ENCODE measurements around the gene TTC39A.
"Not testable (repeated sequence)": the region's sequence is repeated elsewhere in the genome, so short reads cannot be mapped to it uniquely, and the experiment has no call there.

Gene TTC39A

DNA sequence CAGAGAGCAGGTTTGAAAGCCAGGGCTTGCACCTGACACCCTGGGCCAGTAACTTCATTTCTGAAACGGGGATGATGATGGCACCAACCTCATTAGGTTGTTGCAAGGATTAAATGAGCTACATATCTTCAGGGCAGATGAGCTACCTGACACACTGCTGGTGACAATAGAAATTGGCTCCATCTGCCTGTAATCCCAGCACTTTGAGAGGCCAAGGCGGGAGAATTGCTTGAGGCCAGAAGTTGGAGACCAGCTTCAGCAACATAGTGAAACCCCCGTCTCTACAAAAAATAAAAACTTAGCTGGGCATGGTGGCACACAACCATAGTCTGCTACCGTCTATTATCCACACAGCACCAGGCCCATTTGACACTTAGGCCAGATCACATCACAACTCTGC, 6.3 kb upstream of the TTC39A start:
- DNase-seq (ENCODE audit: low spot score) = no peak

DNA sequence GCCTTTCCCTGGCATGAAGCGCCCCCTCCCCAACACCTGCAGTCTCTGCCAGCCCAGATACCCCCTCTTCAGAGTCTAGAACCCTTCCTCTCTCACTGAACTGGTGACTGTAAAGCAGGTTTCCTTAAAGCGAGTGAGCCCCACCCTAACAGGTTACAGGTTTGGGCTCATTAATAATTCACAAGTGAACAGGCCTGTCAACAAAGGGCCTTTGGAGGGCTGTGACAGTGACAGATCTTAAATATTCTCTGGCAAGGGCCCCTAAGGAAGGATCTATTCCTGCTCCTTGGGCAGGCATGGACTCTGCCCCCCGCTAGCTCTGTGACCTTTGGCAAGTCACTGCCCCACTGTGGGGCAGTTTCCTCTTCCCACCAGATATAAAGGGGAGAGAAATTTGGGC, 5.6 kb upstream of the TTC39A start:
- DNase-seq (ENCODE audit: low spot score) = no peak

DNA sequence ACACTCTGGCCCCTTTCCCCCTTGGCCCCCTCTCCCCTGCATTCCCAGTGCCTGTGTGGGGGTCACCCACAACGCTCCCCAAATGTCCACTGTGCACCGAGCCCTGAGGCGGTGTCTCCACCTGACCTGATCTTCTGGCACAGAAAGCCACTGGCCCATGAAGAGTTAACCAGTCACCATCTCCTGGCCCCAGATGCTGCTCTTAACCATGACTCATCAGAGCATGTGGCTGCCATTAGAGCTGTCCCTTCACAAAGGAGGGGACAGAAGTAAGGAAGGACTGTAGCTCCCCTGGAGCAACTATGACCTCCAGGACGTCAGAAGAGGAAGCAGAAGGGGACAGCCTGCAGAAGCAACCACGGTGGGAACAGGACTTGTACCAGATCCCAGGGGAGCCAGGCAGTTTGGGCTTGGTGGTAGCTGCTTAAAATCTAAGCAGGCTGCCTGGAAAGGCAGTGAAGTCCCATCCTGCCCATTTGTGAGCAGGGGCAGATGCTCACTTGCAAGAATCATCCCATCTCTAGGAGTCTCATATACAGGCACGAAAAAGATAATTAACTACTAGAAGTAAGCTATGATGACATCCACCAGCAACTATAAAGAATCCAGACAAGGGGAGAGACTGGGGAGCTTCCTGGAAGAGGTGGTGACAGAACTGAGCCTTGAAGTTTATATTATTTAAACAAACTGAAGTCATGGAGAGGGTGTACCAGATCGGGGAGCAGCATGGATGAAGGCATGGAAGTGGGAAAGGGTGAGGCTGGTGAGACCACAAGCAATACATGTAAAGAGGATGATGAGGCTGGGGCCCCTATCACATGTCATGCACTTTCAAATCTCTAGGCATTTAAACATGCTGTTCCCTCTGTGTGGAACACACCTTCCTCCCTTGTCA, 1.1 kb upstream of the TTC39A start:
- DNase-seq (ENCODE audit: low spot score) = peak; percentile 57

DNA sequence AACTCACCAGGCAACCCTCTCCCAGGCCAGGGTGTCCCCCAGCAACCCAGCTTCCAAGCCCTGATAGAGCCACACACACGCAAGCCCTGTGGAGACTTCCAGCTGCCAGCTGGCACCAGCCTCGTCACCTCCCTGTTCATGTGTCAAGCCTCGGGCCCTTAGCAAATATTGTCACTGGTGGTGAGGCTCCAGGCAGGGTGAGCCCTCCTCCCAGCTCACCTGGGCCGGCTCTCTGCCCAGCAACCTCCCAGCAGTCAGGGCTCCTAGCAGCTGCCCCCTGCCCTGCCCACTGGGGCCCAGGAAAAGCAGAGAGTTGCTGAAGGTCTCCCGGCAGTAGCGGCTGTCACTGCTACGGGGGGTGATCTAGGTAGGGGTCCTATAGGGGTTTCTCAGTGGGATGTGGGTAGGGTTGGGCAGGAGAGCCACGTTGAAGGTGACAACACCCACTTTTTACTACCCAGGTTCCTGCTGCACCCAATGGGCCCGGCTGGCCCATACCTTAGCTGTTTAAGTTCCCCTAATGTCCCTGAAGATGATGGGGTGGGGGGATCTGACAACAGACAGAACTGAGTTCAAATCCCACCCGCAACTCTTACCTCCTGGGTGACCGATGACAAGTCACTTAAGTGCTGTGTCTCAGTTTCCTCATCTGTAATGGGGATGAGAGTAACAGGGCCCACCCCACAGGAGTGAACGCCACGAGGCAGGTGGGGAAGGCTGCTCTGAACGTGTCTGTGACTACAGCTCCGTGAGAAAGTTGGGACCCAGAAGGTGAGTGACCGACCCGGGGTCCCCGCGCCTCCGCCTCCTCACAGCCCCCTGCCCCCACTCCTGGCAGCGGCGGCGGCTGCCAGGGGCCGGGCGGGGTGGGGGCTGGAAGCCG, 678 bp downstream of the TTC39A start:
- no peak for DNase-seq (ENCODE audit: low spot score)

DNA sequence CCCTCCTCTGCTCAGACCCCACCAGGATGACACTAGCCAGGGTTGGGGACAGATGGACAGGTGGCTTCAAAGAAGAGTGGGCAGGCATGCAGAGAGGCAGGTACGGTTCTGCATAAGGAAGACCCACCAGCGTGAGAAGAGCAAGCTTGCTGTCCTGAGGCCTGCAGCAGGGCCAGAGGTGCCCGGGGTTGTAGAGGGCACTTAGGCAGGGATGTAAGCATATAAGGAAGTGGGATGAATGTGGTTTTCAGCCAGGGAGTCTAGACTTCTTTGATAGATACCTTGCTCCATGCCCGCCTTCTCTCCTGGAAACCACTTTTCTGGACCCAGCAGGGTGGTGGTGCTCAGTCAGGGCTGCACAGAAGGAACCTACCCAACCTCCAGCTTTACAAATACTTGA, 1.4 kb downstream of the TTC39A start:
- no peak for DNase-seq (ENCODE audit: low spot score)

DNA sequence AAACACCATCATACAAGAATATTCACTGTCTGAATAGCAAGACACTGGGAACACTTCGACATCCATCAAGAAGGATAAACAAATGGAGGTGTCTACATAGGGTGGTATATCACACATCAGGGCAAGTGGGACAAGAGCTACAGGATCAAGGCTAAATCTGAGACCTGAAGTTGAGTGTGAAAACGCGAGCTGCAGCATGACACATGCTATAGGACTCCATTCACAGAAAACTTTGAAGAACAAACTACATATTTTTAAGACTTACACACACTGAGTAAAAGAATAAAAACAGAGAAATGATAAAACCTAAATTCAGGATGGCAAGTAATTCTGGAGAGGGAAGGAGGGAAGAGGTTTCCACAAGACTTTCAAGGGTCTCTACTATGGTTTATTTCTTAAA, 2.1 kb downstream of the TTC39A start:
- no peak for DNase-seq (ENCODE audit: low spot score)

DNA sequence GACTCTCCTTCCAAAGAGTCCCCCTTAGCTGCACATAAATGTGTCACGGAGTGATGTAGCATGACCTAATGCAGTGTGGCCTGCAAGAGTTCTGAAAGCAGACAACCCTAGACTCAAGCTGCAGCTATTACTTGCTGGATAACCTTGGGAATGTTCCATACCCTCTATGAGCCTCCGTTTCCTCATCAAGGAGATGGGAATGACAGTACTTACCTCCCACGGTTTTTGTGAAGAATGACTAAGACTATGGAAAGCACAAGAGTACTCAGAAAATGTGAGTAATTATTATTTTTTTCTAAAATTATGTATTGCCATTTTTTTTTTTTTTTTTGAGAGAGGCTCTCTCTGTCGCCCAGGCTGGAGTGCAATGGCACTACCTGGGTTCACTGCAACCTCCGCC, 3.0 kb downstream of the TTC39A start:
- DNase-seq (ENCODE audit: low spot score) = no peak

DNA sequence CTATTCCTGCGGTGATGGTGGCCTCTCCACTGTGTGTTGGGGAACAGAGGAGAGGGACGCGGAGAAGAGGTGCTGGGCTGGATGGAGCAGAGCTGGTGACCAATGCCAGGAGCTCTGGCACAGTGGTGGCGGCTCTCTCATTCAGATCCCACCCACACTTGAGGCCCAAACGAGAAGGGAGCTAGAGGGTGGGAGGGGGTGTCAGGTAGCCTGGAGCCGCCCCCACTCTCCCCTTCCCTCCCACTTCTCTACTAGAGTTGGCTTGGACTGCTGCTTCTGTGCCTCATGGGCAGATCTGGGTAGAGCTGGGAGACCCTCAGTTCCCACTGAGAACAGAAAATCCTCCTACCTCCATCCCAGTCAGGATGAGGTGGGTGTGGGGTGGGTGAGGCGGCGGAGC, 3.5 kb downstream of the TTC39A start:
- no peak for DNase-seq (ENCODE audit: low spot score)

DNA sequence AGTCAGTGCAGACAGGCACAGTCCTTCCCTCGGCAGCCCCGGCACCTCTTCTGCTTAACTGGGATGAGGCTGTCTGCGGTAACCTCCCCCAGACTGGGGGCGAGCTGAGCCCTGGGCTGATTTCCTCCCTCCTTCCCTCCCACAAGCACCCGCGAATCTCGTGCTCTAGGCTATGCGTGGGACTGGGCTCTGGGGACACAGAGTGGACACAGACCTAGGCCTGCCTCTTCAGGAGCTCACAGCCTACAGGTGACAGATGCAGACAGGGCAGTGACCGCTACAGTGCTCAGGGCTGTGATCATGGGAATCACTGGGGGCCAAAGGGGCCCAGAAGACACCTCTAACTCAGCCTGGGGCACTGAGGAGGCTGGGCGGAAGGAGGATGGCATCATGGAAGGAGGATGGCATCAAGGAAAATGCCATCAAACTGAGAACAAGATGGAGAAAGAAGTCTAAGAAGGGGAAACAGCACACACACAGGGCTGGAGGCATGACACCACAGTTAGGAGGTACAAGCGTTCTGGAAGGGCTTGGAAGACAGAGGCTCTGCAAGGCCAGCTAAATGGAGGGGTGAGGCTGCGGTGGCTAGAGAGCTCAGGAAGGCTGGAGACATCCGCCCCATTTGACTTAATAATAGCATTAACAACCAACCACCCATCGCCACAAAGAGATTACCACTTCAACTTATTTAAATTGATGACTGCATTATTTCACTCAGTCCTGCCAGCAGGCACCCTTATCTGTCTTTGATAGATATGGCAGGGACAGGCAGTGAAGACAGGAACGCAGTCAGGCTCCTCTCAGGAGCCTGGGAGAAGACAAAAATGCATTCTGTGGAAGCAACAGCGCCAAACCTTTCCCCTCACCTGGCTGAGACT, 4.2 kb downstream of the TTC39A start:
- no peak for DNase-seq (ENCODE audit: low spot score)

DNA sequence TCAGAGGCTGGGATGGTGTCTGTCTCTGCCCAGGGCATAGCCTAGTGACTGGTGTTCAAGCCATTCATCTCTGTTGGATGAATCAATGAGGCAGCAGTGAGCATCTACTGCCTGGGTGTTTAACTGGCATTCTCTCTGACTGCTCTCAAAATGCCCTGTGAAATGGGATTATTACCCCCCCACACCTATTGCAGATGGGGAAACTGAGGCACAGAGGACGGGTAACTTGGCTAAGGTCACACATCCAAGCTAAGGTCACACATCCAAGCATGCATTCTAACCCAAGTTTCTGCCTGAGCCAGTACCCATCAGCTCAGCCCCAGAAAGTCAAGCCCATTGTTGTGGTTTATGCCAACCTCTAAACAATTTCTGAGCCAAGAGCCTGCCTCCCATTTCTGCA, 5.0 kb downstream of the TTC39A start:
- DNase-seq (ENCODE audit: low spot score) = no peak

DNA sequence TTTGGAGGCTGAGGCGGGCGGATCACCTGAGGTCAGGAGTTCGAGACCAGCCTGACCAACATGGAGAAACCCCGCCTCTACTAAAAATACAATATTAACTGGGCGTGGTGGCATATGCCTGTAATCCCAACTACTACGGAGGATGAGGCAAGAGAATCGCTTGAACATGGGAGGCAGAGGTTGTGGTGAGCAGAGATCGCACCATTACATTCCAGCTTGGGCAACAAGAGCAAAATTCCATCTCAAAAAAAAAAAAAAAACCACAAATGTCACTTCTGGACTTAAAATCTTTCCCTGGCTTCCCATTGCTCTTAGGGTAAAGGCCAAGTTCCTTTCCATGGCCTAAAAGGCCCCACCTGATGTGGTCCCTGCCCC, 5.4 kb downstream of the TTC39A start:
- DNase-seq (ENCODE audit: low spot score) = not testable (repeated sequence)

DNA sequence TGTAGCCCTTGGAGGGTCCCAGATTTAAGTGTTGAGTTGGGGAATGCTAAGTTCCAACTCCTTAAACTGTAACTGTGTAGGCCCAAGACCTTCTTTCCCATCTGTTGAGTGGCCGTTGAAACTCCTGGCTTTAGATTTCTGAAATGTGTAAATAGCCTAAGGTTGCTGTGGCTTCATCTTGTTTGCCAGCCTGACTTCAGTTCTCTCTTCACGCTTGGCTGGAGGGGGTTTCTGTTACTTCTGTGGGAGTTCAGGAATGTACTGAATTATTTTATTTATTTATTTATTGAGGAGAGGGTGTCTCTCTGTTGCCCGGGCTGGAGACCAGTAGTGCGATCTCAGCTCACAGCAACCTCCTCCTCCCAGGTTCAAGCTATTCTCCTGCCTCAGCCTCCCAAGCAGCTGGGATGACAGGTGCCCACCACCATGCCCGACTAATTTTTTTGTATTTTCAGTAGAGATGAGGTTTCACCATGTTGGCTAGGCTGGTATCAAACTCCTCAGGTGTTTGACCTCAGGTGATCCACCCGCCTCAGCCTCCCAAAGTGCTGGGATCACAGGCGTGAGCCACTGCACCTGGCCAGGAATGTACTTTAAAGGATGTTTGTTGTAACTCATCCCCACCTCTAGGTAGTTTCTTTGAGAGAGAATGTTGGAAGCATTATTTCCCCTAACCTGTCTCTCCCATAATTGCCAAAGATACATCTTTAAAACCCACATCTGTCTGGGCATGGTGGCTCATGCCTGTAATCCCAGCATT, 5.9 kb downstream of the TTC39A start:
- no peak for DNase-seq (ENCODE audit: low spot score)

DNA sequence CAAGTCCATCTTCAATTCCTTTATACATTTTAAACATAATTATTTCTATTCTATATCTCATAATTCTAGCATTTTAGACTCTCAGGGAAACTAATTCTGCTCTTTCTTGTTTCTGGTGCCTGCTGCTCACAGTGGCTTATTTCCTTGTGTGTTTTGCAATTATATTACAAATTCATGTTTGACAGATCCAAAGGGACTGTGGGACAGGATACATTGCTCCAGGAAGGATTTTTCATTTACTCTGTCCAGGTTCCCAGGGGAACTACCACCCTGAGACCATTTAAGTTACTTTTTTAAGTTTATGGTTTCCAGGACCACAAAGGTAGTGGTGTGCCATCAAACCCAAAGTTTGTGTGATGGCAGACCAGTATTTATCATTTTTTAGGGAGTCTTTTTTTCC, 6.6 kb downstream of the TTC39A start:
- DNase-seq (ENCODE audit: low spot score) = no peak

DNA sequence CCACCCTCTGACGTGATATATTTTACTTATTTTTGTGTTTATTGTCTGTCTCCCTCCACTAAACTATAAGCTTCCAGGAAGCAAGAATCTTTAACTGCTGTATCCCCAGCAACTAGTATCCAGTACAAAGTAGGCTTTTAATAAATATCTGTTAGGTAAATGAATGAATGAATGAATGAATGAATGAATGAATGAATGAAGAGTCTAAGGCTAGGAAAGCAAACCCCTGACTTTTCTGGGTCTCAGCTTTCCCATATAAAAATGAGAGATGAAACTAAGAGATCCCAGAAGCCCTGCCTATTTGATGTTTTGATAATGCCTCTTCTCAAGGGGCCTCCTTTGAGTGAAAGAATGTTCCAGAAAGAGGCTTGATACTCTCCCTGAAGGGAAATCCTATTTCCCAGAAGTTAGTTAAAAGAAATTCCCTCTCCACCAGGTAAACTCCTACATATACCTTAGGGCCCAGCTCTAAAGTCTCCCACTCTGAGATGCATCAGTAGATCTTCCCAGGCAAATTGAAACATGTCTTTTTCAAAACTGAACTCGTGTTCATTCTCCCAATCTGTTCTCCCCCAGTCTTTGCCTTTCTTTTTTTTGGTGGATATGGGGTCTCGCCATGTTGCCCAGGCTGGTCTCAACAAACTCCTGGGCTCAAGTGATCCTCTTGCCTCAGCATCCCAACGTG, 7.8 kb downstream of the TTC39A start:
- no peak for DNase-seq (ENCODE audit: low spot score)

DNA sequence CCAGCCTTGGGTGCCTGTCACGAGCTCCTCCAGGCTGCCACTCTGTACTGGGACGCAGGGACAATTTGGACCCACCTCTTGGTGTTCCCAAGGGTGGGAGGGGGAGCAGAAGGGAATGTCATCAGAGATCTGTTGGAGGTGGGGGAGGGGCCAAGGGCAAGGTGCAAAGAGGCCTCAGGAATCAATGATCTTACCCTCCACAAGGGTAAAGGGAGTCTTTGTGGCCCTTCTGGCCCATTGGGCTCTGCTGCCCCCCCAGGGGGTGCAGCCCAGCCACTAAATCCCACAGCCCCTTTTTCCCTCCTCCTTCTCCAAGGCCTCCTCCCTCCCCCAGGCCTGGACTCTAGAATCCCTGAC, 8.5 kb downstream of the TTC39A start:
- DNase-seq (ENCODE audit: low spot score) = no peak

DNA sequence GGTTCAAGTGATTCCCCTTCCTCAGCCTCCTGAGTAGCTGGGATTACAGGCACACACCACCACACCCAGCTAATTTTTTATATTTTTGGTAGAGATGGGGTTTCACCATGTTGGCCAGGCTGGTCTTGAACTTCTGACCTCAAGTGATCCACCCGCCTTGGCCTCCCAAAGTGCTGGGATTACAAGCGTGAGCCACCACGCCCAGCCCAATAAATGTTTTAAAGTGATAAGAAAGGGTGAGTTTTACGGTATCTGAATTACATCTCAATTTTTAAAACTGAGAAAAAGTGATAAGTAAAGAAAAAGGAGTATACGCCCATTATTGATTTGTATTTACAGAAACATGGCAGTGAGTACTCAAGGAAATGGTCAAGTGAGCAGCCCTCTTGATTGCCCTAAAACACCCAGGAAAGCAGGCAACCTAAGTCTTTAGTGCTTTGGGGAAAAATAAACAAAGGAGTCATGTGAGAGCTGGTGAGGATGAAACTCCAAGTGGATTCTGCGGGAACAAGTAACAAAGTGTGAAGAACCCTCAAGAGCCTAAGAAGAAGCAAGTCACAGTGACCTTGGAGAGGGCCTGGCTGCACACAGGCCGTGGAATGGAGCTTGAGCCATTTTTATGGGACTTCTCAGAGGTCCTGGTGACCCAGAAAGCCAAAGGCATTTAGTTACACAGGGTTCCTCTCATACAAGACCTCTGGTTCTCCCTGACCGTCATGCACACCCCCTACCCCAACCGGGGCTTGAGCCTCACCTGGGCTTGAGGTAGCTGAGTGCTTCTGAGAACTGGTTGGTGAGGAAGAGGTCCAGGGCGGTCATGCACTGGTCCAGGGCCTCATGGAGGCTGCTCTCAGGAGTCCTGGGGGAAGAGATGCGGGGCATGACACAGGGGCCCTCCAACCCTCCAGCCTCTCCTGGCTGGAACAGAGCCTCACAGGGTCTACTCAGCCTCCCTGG, 9.1 kb downstream of the TTC39A start:
- DNase-seq (ENCODE audit: low spot score) = no peak

DNA sequence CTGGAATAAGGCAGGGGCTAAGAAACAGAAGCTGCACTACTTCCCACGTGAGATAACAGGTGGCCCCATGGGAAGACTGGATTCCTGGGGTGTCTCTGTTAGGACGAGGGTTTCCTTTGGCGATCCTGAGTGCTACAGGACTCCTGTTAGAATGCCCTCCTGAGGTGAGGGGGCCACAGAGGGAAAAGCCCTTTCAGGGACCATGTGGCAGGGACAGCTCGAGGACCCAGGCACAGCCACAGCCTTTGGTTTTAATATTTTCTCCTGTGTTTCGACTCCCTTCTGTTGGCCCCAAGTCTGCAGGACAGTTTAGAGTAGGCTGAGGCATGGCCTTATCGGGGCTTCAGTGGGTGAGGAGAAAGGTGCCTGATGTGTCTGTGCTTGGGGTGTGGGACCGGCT, 12.6 kb downstream of the TTC39A start:
- DNase-seq (ENCODE audit: low spot score) = no peak

DNA sequence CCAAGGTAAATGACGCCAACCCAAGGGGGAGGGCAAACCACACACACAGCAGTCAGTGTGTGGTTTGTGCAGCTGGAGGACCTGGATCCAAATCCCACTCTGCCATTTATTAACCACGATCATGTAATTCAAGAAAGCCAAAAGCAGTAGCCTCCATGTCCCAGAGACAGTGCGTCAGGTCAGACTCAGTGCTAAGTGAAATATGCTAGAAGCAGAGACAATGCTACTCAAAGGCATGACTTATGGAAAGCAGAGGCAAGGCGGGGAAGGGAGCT, 13.6 kb downstream of the TTC39A start:
- no peak for DNase-seq (ENCODE audit: low spot score)

DNA sequence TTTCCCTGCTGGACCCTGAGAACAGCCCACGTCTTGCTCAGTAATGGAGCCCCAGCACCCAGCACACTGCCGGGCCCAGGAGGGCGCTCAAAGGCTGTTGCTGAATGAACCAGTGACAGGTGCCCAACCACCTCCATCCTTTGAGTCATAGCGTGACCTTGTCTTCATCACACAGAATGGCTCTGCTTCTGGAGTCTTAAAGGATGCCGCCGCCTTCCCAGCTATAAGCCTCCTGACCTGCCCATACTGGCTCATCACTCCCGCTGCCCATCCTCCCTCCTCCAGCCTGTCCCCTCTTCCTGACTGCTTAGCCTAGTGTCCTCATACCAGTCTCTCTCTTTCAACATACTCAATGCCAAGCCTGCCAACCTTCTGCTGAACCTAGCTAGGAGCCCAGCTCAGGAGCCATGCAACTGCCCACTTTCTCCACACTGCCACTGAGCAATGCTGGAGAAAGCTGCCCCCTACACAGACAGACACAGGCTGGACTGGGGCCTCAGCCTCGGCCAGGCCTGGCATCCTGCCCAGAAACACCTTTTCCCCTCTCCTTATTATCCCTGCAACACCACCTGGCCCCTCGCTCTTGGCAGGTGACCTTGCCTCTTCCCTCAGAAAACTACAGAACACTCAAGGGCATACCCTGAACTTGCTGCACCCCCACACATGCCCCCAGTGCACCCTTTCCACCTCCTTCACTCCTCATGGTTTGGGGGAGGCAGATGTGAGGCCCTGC, 14.1 kb downstream of the TTC39A start:
- no peak for DNase-seq (ENCODE audit: low spot score)

Measured in hematopoietic multipotent progenitor cell treated with erythropoietin and hydrocortisone succinate and interleukin-3 and kit ligand, for 17 days (in vitro differentiated cells).